Anterior cingulate cortex (tissue), 58 donors: ENCODE data around the gene SCARB1.

ENCODE experiments used
- DNase-seq, 58 donors: peaks; one replicate each; lab custom pipeline; 2025; lab: John Stamatoyannopoulos, UW

SCARB1 gene

DNA sequence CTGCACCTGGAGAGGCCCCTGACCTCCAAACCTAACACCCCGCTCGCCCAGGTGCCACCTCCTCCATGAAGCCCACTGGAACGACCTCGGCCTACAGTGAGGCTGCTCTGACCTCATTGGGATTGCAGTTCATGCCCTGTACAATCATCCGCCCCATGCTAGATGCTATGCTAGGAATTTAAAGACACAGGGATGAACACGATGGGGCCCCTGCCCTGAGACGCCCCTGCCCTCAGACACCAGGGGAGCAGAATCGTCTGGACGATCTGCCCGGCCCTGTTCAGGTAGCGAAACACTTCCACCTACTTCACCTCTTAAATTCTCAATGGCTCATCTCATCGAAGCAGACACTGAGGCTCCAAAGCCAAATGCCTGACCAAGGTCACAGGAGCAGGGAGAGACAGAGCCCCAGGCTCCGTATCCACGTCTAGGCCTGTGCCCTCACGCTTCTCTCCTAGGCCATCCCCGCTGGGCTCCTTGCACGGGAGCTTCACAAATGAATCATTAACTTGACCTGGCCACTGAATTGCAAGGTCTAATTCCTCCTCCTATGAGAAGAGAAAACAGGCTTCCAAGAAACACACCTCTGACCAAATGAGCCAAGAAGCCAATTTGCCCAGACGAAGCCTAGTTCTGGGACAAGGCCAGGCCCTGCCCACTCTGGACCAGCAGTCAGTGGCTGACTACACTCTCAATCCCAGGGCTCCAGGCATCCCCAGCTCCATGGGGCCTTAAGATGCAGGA, 35.2 kb downstream of the SCARB1 start:
- peak in 7 of 58 donors; percentile 14 to 59 (median 40) for DNase-seq

DNA sequence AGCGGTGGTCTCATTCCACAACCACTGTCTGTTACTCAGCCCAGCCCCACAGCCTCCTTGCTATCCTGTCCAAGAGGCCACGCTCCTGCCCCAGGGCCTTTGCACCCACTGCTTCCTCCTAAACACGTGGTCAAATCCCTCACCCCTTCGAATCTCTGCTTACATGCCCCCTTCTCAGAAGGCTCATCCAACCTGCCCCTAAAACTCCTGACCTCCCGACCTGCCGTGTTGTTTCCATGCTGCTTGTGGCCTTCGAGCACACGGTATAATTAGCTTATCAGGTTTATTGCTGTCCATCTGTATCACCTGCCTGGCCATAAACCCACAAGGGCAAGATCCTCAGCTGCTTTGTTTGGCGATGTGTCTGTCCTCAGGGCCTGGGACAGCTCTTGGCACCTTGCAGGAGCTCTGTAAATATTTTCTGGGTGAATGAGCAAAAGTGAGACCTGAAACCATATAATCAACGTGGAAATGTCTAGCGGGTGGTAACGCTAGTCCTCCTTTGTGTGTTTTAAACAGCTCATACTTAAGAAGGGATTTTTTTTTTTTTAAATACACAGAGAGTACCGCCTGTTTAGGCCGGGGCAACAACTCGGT, 36.0 kb downstream of the SCARB1 start:
- DNase-seq = no peak

DNA sequence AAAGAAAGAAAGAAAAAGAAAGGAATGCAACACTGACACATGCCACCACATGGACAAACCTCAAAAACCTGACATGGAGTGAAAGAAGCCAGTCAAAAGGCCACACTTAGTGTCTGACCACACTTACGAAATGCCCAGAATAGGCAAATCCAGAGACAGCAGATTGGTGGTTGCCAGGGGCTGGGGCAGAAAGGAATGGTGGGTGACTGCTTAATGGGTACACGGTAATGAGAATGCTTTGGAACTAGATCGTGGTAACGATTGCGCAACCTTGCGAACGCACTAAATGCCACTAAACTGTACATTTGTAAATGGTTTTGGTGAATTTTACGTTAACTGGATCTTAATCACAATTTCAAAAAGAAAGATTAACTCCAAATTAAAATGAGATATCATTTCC, 39.5 kb downstream of the SCARB1 start:
- DNase-seq = no peak

DNA sequence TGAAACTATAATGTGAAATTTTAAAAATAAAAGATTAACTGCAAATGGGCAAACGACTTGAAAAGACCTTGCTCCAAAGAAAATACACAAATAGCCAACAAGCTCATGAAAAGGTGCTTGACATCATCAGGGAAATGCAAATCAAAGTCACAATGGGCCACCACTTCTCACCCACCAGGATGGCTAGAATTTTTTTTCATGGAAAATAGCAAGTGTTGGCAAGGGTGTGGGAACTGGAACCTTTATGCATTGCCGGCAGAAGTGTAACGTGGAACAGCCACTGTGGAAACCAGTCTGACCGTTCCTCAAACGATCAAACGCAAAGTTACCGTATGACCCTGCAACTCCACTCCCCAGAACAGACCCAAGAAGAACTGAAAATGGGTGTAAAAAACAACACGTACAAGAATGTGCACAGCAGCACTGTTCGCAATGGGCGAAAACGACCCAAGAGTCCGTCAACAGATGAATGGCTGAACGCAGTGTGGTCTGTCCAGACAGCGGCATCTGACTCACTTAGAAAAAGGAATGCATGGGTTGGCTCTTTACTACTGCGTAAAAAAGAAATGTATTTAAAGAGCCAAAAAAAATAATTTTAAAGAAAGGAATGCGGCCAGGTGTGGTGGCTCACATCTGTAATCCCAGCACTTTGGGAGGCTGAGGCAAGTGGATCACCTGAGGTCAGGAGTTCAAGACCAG, 40.2 kb downstream of the SCARB1 start:
- no peak for DNase-seq

DNA sequence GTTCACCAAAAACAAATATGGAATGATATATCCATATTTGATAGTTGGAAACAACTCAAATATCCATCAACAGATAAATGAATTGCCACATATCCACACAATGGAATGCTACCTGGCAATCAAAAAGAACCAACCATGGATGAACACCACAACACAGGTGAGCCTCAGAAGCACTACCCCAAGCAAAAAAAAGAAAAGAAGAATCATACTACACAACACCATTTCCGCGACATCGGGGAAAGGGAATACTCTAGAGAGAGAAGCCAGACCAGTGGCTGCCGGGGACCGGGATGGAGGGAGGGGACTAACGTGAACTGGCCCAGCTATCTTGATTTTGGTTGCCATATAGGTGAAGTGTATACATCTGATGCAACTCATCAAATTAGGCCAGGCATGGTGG, 41.4 kb downstream of the SCARB1 start:
- DNase-seq = no peak

DNA sequence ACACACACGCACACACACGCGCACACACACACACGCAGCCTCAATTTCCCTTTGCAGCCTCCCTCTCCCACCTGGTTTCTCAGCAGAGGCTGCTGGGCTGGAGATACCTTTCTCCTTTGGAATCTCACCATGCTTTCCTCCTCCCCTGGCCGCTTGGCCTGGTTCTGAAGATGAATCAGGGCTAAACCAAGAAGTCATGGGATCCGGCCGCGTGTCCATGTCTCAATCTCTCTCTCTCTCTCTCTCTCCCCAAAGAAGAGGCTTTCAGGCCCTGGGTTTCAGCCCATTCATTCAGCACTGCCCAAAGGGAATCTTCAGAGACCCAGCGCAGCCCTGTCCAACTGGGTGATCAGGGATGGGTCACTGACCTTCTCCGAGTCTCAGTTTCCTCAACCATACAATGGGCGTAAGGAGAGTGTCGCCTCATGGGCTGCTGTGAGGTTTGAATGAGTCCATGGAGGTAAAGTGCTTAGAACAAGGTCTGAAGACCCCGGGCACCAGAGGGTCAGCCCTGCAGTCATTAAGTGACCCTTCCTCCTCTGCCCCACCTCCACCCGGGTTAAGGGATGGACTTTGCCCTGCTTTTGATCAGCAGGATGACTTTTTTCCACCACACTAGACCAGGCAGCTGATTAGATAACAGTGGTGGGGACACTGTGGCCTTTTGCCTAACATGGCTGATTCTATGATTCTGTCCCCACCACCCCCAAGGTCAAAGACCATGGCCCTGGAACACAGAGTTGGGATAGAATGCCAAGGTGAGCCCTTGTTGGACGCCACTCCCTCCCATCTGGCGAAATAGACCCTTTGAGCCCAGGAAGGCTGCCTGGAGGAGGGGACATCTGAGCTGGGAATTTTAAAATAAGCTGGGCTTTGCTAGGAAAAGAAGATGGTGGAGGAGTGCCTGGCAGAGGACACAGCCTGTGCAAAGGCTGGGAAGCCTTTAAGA, 42.1 kb downstream of the SCARB1 start:
- DNase-seq = no peak

DNA sequence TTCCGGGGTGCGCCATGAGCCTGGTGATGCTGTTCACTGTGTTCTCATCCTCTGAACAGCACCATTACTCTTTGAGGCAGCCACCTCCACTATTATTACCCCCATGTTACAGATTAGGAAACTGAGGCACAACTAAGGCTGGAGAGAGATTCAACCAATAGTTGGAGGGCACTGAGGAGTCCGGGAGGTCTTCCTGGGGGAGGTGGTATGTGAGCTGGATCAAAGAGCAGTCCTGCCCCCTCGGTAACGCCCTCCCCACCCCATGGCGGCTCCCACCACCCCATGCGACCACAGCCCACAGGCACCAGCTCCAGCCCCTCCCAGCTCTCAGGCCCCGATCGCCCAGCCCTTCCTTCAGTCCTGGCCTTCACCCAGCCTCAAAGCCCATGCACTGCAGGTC, 43.5 kb downstream of the SCARB1 start:
- DNase-seq = no peak

DNA sequence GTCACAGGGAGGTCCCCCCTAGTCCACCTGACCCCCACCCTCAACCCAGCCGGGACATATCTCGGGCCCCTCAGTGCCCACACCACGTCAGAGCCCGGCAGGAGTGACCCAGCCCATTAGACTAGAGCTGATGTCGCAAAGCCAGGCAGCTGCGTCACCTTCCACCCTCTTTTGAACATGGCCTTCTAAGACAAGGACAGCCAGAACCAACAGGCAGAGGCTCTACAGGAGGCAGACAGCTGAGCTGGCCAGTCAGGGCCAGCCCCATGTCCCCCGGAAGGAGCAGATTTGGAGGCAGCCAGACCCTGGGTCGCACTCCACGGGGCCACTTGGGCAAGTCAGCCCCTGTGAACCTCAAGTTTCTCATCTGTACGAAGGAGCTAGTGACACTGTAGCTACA, 44.1 kb downstream of the SCARB1 start:
- no peak for DNase-seq

DNA sequence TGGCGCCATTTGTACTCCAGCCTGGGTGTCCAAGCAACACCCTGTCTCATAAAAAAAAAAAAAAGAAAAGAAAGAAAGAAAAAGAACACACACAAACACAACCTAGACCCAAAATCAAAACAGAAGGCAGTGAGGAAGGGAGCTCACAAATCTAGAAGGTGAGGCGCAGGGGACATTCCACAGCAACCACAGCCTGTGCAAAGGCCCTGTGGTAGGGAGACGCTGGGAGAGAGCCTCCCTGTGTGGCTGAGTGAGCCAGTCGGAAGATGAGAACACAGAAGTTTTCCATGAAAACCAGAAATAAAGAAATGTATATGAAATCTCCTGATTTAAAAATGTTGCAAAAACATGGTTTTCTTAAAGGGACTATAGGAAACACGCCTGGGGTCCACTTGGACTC, 44.6 kb downstream of the SCARB1 start:
- no peak for DNase-seq

DNA sequence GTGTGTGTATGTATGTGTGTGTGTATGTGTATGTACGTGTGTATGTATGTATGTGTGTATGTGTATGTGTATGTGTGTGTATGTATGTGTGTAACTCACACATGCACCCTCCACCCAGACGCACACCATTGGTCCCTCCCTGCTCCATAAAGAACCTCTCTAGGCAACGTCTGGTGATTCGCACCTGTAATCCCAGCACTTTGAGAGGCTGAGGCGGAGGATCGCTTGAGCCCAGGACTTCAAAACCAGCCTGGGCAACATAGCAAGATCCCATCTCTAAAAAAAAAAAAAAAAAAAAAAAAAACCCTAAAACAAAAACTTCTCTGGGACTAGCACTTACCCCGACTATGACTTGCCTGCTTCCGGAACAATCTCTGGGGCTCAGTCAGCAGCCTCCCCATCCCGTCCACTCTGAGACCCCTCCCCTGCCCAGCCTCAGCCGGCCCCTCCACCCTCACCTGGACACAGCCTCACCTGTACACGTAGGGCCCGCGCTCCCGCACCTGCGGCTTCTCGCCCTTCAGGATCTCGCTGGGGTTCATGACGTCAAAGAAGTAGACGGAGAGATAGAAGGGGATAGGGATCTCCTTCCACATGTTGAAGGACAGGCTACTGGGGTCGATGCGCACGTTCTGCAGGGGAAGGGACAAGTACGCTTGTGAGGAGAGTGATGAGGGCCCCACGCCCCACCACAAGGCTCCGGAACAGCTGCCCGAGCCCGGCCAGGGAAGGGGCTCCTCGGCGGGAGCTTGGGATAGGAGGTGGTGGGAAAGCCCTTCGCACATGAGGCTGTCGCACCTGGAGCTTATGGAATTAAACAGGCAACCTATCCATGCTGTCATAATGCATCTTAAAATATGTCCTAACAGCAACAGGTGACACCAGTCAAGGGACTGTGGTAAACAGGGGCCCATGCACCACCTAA, 46.3 kb downstream of the SCARB1 start:
- no peak for DNase-seq

DNA sequence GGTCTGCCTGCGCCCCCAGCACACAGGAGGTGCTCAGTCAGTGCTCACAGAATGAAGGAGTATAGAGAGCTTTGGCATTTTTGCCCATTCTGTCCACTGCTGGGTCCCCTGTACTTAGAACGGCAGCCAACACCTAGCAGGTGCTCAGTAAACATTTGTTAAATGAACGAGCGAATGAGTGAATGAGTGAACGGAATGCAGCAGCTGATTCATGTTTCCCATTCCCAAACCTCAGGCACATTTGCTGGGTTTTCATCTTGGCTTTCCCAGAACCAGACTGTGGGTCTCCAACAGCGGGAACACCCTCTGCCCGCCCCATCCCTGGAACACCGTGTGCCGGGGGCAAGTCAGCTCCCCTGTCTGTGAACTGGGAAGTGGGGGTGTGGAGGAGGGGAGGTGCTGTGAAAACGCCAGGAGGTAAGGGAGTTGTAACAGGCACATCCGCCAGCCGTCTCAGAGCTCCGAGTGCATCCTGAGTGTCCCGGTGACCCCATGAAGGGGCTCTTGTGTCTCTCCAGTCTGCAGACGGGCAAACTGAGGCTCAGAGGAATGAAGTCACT, 47.3 kb downstream of the SCARB1 start:
- peak in 1 of 58 donors; percentile 11 for DNase-seq

DNA sequence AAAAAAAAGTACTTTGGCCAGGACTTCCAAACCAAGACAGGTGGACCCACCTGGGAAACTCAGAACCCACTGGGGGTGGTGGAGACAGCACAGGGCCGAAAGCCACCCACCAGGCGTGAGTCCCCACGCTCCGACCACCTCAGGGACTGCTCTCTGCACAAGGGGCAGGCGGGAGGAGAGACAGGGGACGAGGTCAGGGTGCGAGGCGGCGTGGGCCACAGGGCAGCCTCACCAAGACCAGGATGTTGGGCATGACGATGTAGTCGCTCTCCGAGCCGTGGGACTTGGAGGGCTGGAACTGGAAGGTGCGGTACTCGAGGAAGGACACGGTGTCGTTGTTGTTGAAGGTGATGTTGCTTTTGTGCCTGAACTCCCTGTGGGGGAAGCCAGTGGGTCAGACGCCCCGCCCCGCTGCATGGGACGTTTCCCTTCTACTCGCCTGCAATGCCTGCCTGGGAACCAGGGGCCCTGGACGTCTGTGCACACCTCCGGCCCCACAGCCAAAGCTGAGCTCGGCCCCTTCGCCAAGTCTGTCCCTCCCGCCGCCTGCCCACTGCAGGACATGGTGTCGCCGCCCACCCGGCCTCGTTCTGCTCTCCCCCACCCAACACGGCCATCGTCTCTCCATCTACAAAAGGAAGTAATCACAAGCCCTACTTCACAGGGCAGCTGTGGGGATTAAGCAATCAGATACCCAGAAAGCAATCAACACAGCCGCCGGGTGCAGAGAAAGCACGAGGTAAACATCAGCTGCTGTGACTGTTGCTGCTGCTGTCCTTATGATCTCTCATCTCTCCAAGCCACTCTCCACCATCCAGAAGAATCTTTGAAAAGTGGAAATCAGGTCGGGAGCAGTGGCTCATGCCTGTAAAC, 48.7 kb downstream of the SCARB1 start:
- DNase-seq = peak in 24 of 58 donors; percentile 11 to 52 (median 24)

DNA sequence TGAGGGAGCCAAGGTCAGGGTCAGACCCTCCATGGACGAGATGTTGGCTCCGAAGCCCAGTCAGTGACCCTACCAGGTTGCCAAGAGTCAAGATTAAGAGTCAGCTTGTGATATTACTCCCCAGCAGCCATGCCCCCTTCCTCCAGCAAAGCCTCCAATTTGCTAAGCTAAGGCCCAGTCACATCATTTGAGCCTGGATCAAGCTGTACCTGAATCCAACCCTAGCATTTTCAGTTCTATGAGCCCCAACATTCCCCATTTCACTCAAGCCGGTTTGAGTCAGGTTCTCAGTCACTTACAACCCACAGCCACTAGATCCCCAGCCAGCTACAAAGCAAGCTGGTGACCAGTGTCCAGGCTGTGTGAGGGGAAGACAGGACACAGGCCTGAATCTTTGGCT, 49.9 kb downstream of the SCARB1 start:
- DNase-seq = no peak

DNA sequence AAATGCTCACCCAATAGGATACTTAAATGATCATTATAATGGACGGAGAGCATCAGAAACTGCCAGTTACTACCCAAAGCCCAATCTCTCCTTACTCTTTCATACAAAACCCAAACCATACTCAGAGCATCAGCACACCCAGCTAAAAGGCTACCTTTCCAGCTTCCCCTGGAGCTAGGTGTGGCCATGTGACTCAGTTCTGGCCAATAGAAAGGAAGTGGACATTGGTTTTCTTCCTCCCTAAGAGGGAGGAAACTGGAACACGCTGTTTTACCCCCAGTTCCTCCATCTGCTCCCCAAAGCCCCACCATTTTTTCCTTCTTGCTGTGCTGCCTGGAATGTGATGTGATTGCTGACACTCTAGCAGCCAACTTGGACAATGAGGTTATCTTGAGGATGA, 50.7 kb downstream of the SCARB1 start:
- no peak for DNase-seq

DNA sequence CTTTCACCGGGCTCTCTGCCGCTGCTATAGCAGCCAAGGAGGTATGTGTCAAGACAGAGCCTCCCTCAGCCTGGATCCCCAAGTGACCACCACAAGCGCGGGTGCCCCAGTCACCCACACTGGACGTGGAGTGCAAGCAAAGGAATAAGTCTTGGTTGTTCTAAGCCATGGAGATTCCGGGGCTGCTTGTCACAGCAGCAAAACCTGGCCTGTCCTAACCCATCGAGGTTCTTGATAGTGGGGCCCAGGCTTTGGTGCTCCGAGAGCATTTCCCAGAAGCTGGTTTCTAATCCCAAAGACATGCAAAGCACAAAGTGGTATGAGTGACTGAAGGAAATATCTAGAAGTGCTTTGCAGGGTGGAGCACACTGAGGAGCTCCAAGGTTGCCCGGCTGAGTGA, 51.3 kb downstream of the SCARB1 start:
- DNase-seq = no peak

DNA sequence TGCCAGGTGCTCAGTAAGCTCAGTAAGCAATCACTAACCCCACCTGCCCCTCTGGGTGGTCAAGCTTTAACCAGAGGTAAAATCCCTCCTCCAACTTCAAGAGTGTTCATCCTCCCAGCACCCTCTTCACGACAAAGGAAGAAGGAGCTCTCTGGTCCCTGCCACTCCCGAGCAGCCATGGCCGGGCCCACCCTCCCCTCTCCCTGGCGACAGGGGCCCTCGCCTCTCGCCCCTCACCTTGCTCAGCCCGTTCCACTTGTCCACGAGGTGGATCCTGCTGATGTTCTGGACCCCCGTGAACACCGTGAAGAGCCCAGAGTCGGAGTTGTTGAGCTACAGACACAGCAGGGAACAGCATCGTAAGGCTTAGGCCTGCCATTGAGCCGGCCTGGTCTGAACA, 52.0 kb downstream of the SCARB1 start:
- no peak for DNase-seq

DNA sequence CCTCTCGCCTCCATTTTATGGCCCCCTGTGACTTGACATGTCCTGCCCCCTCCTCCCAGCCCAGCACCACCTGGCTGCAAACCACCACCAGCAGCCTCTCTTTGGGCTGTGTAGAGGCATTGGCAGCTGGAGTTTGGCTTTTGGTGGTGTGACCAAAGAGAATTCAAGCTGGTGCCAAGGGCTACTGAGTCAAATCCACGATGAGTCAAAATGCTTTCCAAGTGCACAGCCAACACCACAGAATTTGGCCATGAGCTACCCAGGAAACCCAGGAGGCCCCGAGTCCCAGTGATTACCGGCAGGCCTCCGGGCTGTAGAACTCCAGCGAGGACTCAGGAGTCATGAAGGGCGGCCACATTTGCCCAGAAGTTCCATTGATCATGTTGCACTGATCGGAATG, 53.8 kb downstream of the SCARB1 start:
- DNase-seq = no peak

DNA sequence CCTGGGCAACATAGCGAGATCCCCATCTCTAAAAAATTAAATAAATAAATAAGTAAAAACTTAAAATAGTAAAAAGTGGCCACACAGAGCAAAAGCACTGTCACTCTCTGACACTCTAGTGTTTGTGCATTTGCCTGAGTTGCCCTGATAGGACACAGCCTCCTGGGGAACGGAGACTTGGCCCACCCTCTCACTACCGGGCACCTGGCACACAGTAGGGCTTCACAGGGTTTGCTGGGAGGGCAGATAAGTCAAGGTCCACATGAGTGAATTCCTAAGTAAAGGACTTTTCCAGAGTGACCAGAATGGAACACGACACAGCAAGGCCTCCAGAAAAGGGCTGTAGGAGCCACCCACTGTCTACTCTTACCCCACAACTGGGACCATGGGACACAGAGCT, 54.3 kb downstream of the SCARB1 start:
- no peak for DNase-seq
